GM18499 (cell line): ENCODE data around the gene NEURL3.

Source experiments
- ATAC-seq: cut with Tn5 transposase; IDR thresholded peaks from one replicate; pipeline ENCODE4 v1.9.1; 2021; ENCODE audit warnings: moderate number of reproducible peaks; ENCODE audit not compliant: insufficient read depth, unreplicated experiment

NEURL3 gene

DNA sequence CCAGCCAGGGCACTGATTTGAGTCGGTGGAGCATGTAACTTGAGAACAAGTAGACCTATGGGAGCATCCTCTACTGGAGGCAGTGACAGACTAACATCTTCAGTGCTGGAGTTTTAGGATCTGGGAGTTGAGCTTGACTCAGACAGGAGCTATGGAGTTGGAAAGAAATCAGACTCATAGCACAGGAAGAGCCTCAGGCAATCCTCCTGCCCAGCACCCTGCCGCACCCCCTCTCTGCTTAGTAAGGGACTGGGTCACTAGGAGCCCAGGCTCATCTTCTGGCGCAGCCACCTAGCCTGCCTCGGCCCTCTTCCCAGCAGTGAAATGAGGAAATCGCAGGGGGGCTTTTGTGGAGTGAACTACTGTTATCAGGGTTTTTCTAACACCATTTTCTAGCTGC, 35.0 kb upstream of the NEURL3 start:
- ATAC-seq: no peak

- no peak for ATAC-seq
Observed at GRCh38 chr2:96539215-96539920, 34.2 kb upstream of the NEURL3 start.

DNA sequence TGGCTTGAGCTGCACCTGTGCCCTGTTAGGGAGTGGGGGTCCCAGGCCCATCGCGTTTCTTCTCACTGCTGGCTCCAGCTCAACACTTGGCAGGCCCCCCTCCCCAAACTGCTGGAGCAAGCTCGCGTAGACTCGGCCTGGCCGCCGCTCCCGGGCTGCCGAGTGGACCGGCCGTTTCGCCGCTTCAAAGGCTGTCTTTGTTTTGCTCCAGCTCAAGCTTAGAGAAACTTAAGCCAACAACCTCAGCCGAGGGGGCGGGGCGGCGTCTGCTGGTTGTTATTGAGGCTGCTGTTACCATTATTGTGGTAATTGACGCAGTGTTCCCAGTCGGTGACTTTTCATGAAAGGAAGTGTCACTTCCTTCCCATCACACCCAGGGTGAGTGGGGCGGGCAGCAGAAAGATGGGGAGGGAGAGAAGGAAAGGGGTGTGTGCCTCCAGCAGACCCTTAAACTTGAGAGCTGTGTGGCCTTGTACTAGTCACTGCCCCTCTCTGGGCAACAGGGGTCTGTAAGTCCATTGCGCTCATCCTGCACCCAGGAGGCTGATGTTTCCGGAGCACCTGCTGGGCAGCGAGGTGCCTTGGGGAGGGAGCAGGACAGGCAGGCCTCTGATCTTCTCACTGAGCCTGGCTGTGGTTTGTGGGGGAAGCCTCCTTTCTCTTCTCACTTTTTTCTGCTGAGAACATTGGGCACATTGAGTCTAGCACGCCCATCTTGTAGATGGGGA, 33.5 kb upstream of the NEURL3 start:
- no peak for ATAC-seq

- ATAC-seq: no peak
Observed at GRCh38 chr2:96537734-96538486, 32.8 kb upstream of the NEURL3 start.

- ATAC-seq: peak; percentile 33
Observed at GRCh38 chr2:96537066-96537733, 32.0 kb upstream of the NEURL3 start.

DNA sequence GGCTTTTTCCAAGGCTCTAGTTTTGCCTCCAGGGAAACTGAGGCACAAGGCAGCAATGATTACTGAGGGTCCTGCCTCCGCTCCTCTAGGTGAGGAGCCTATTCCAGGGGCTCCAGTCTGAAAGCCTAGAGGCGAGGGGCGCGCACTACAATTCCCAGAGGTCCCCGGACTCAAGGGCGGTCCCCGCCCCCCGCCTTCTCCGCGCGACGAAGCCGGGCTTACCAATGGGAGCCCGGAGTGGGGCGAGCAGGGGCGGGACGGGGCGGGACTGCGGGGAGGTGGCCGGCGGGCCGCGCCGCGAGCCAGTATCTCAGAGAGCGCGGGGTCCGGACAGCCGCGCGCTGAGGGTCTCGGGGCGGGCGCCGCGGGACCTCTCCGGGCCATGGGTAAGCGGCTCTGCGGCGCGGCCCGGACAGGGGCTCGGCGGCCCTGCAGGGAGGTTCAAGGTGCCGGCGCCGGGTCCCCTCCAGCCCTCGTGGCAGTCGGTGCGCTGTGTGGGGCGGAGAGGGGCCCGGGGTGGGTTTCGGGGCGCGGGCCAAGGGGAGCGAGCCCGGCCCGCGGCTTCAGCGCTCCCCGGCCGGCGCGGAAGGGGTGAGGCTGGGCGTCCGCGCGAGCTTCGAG, 31.4 kb upstream of the NEURL3 start, which contains the start of gene ARID5A:
Gene ARID5A, plus strand, starts transcription at position 308 of the 621 bp plus-strand sequence. Its CDS starts 75 bp downstream, at position 383.
- peak; percentile 26 for ATAC-seq

DNA sequence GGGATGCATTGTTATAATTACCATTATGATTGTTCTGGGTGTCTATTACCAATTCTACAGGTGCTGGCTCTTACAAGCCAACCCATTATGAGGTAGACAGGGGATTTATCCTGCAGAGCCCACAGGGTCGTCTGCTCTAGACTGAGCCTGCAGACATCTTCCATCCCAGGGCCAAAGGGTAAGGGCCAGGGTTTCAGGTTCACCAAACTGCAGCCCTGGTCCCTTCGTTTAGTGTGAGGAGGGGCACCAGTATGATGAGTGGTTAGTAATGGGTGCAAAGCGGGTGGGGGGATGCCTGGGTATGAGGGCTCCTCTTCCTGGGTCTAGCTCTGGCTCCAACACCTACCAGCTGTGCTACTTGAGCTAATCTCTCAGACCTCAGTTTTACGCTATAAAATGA, 30.2 kb upstream of the NEURL3 start:
- no peak for ATAC-seq

- no peak for ATAC-seq
Observed at GRCh38 chr2:96534701-96535181, 29.6 kb upstream of the NEURL3 start.

- no peak for ATAC-seq
Observed at GRCh38 chr2:96534141-96534540, 29.0 kb upstream of the NEURL3 start.

DNA sequence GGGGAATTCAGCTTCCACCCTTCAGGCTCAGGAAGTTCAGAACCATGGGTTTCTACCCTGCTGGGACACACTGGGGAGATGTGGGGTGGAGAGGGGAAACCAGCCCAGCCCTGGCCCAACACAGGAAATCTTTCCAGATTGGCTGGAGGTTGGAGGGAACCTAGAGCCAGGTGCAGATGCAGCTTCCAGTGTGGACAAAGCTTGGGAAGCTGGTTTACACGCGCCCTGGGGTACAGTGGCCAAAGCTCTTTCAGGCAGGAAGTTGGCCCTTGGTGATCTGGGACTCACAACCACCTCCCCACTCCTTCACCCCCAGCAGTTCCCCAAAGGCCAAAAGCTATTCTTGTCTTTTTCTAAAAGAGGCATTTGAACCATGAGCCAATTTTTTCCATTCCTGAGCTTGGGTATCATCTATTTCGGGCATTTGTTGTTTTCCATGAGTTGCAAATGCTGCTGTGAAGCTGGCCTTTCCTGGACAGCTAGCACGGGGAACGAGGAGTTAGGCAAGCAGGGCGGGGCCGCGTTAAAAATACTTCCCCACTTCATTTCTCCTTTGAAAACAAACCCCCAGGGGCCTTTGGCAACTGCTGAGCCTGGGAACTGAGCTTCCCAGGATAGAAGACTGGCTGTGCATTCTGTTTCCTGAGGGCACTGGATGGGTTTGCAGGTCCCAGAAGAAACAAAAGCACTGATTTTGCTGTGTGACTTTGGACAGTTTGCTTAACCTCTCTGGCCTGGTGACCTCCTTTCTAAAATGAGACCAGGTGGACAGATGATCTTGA, 28.3 kb upstream of the NEURL3 start:
- ATAC-seq: no peak

DNA sequence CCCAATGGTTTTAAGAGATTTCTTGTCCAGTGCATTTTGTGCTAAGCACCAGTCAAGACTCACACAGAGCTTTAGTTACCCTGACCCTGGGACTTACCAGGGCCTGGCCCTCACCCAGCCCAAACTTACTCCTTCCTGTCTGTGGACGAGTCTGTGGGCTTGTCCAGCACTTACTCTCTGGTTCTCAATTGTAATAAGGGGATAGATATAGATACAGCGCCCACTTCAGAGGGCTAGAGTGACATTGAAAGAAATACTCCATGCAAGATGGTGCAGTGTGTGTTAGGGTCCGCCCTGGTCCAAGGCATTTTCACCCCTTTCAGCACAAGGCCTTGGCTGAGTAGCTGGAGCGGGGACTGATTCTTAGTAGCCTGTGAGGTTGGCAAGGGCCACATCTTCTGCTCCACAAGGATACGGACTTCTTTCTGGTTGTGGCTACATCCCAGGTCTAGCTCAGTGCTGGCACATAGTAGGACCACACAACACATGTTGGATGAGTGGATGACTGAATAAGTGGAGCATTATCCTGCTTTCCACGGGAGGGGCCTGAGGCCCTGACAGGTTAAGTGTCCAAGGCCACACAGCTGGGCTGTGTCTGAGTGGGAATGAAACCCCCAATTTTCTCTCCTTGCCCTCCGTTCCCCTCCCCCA, 27.6 kb upstream of the NEURL3 start:
- no peak for ATAC-seq

DNA sequence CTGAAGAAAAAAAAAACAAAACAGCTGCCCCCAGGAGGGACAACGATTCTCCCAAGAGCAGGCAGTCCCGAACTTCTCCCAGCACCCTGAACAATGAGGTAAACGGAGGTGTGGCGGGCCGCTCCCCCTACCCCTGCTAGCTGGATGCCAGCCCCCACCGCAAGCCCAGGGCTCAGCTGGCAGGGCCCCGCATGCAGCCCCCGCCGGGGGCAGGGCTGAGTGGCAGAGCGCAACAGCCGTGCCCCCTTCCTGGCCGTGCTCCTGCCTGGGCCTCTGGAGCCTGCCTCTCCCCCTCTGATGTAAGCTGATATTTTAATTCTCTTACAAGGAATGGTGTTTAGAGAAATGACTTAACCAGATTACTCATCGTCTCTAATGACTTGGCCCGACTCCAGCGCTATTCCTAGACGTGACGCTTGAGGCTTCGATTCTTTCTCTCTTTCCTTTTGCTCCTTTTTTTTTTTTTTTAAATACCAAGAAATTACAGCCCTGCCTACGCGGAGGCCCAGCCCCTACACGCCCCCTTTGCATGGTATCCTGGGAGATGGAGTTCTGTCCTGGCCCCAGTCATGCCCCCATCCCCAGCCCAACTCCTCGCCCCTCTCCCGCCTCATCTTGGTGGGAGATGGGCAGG, 26.8 kb upstream of the NEURL3 start:
- ATAC-seq: peak; percentile 28

- ATAC-seq: no peak
Observed at GRCh38 chr2:96531366-96531765, 26.2 kb upstream of the NEURL3 start.

- no peak for ATAC-seq
Observed at GRCh38 chr2:96530474-96531357, 25.6 kb upstream of the NEURL3 start.

DNA sequence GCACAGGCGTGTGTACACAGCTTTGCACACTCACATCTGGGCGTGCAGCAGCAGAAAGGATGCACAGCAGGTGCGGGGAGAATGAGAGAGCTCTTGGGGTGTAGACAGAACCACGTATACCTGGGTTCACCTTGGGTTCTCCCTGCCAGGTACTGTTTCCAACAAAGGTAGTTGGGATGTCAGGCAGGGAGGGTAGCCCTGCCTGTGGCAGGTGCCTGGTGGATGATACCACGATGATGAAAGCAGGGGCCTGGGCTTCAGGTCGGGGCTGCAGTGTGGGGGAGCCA, 24.9 kb upstream of the NEURL3 start:
- no peak for ATAC-seq

DNA sequence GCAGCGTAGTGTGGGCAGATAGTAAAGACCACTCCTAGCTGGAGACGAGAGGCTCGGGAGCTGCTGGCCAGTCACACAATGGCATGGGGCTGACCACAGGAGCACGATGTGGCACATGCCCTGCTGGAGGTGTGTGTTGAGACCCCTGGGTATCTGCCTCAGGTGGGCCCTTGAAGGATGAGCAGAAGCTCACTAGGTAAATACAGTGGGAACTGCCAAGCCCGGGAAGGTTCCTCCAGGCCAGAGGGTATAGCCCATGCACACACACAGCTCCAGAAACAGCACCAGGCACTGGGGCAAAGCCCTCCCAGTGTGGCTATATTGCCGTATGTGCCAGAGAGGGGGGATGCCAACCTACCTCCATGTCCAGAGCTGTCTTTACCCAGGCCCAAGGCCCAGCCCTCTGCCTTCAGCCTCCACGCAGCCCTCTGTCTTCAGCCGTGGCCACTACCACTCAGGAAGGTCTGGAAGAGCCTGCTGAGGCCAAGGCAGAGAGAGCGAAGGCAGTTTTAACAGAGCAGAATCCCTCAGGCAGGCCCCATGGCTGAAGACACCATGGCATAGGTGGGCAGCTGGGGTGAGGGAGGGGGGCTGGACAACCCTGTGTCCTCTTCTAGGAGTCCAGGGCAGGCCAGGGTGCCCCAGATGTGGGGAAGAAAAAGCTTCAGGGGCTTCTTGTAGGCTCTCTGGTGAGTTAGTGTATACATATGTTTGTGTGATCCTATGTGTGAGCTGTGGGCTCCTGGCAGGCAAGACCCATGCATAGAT, 24.4 kb upstream of the NEURL3 start:
- no peak for ATAC-seq
